Trophoblast cell (in vitro differentiated cells and primary cell): ENCODE results near the gene ZNF195.
"Not testable (repeated sequence)": the region's sequence is repeated elsewhere in the genome, so short reads cannot be mapped to it uniquely, and the experiment has no call there.

Experiments
- DNase-seq, 2 donors: peaks; one replicate each; pipeline ENCODE4 v3.0.0-alpha.2; 2016
- H2AFZ ChIP-seq: 2 replicates; pipeline ENCODE4 v1.6.1; 2013; ENCODE audit warnings: low read length, moderate library complexity, mild to moderate bottlenecking; ENCODE audit not compliant: insufficient read depth, poor library complexity
- H2AK5ac ChIP-seq: 2 replicates; pipeline ENCODE4 v1.6.1; 2013; ENCODE audit warnings: mild to moderate bottlenecking, low read length
- H2BK120ac ChIP-seq: 2 replicates; pipeline ENCODE4 v1.6.1; 2013; ENCODE audit warnings: low read length, mild to moderate bottlenecking, moderate library complexity; ENCODE audit not compliant: insufficient read depth, poor library complexity
- H2BK12ac ChIP-seq: 2 replicates; pipeline ENCODE4 v1.6.1; 2013; ENCODE audit warnings: mild to moderate bottlenecking, low read length, moderate library complexity
- H2BK5ac ChIP-seq: 2 replicates; pipeline ENCODE4 v1.6.1; 2013; ENCODE audit warnings: low read length, low read depth, moderate library complexity, mild to moderate bottlenecking; ENCODE audit not compliant: poor library complexity
- H3K14ac ChIP-seq: 2 replicates; pipeline ENCODE4 v1.6.1; 2013; ENCODE audit warnings: mild to moderate bottlenecking, low read length
- H3K18ac ChIP-seq: 2 replicates; pipeline ENCODE4 v1.6.1; 2013; ENCODE audit warnings: mild to moderate bottlenecking, low read length
- H3K23ac ChIP-seq: 2 replicates; pipeline ENCODE4 v1.6.1; 2013; ENCODE audit warnings: low read length
- H3K27ac ChIP-seq: 2 replicates; pipeline ENCODE4 v1.5.1; 2013; ENCODE audit warnings: low read depth, mild to moderate bottlenecking, inconsistent platforms, low read length, moderate library complexity
- H3K27me3 ChIP-seq: 2 replicates; pipeline ENCODE4 v1.6.1; 2013; ENCODE audit warnings: inconsistent platforms, mild to moderate bottlenecking, low read length, moderate library complexity; ENCODE audit not compliant: insufficient read depth
- H3K36me3 ChIP-seq, 2 experiments: 1 replicate in 1 of 2; 2 replicates in 1 of 2; pipeline ENCODE4 v1.6.1; 2013; ENCODE audit warnings: low read length in 2 of 2, mild to moderate bottlenecking in 2 of 2, moderate library complexity in 1 of 2; ENCODE audit not compliant: insufficient read depth in 2 of 2, control insufficient read depth in 1 of 2
- H3K4ac ChIP-seq: 2 replicates; pipeline ENCODE4 v1.6.1; 2013; ENCODE audit warnings: low read depth, mild to moderate bottlenecking, low read length, moderate library complexity
- H3K4me1 ChIP-seq, 2 experiments: 1 replicate in 1 of 2; 2 replicates in 1 of 2; pipeline ENCODE4 v1.6.1; 2013; ENCODE audit warnings: low read length in 2 of 2, mild to moderate bottlenecking in 2 of 2, moderate library complexity in 1 of 2; ENCODE audit not compliant: insufficient read depth in 2 of 2, control insufficient read depth in 1 of 2
- H3K4me2 ChIP-seq: 2 replicates; pipeline ENCODE4 v1.6.1; 2013; ENCODE audit warnings: inconsistent platforms, mild to moderate bottlenecking, low read length, moderate library complexity
- H3K4me3 ChIP-seq: 2 replicates; pipeline ENCODE4 v1.5.1; 2013; ENCODE audit warnings: mild to moderate bottlenecking, low read depth, low read length, inconsistent platforms
- H3K79me1 ChIP-seq: one replicate; pipeline ENCODE4 v1.6.1; 2013; ENCODE audit warnings: low read length
- H3K79me2 ChIP-seq: 2 replicates; pipeline ENCODE4 v1.6.1; 2013; ENCODE audit warnings: low read length, mild to moderate bottlenecking; ENCODE audit not compliant: control insufficient read depth, insufficient read depth, poor library complexity
- H3K9ac ChIP-seq: 2 replicates; pipeline ENCODE4 v1.6.1; 2013; ENCODE audit warnings: mild to moderate bottlenecking, low read length
- H3K9me3 ChIP-seq: 2 replicates; pipeline ENCODE4 v1.6.1; 2013; ENCODE audit warnings: low read depth, mild to moderate bottlenecking, control low read depth, inconsistent platforms, low read length; ENCODE audit not compliant: insufficient read depth
- H4K12ac ChIP-seq: 2 replicates; pipeline ENCODE4 v1.6.1; 2013; ENCODE audit warnings: low read depth, mild to moderate bottlenecking, low read length, moderate library complexity
- H4K8ac ChIP-seq: 2 replicates; pipeline ENCODE4 v1.6.1; 2013; ENCODE audit warnings: low read depth, mild to moderate bottlenecking, low read length, moderate library complexity
- H4K91ac ChIP-seq: one replicate; pipeline ENCODE4 v1.6.1; 2013; ENCODE audit warnings: low read depth, mild to moderate bottlenecking, low read length, moderate library complexity
- WGBS: extraction: QIAGEN DNeasy Blood & Tissue Kit; methylation state at CpG from one replicate; pipeline ENCODE4 v1.1.7; 2013; ENCODE audit warnings: missing lambda C conversion rate; ENCODE audit not compliant: insufficient read length, insufficient coverage; ENCODE audit errors: extremely low coverage; 5-methylcytosine and 5-hydroxymethylcytosine counted together

The ZNF195 gene

GRCh38 chr11:3401052-3401451 lies 22.1 kb upstream of the ZNF195 start:
- H2AFZ ChIP-seq, H3K9me3 ChIP-seq, H3K79me1 ChIP-seq, H3K14ac ChIP-seq, H3K4me2 ChIP-seq, H2AK5ac ChIP-seq, H3K4me1 ChIP-seq, H3K18ac ChIP-seq, H3K36me3 ChIP-seq, H3K79me2 ChIP-seq, H4K91ac ChIP-seq, H3K9ac ChIP-seq, H2BK120ac ChIP-seq, H3K4me3 ChIP-seq, H3K27me3 ChIP-seq, H4K12ac ChIP-seq, H3K4ac ChIP-seq, H3K27ac ChIP-seq, H4K8ac ChIP-seq, H3K23ac ChIP-seq, H2BK5ac ChIP-seq, H2BK12ac ChIP-seq: not testable (repeated sequence)
- peak; percentile 28 to 49 for DNase-seq
- no CpG with 5 or more reads among the region's 4 CpGs for WGBS

GRCh38 chr11:3398509-3398908 lies 19.6 kb upstream of the ZNF195 start:
- Histone ChIP-seq H4K12ac (peak overlapping the region; percentile 61), H2AFZ (peak overlapping the region; percentile 40)
- H3K79me2 ChIP-seq, H3K9ac ChIP-seq, H4K8ac ChIP-seq, H3K27me3 ChIP-seq, H2BK5ac ChIP-seq, H3K23ac ChIP-seq, H3K27ac ChIP-seq, H2BK120ac ChIP-seq, H3K36me3 ChIP-seq, H3K14ac ChIP-seq, H2AK5ac ChIP-seq, H3K4me2 ChIP-seq, H2BK12ac ChIP-seq, H3K4me1 ChIP-seq, H3K4ac ChIP-seq, H3K18ac ChIP-seq, H3K4me3 ChIP-seq, H4K91ac ChIP-seq, H3K9me3 ChIP-seq, H3K79me1 ChIP-seq: not testable (repeated sequence)
- peak; percentile 62 to 79 for DNase-seq
- no CpG with 5 or more reads among the region's 3 CpGs for WGBS

GRCh38 chr11:3398106-3398505 lies 19.2 kb upstream of the ZNF195 start:
- peak overlapping the region; percentile 61 for H4K12ac ChIP-seq
- H3K27ac ChIP-seq, H3K4ac ChIP-seq, H3K9ac ChIP-seq, H3K4me2 ChIP-seq, H3K4me3 ChIP-seq, DNase-seq, H3K79me2 ChIP-seq, H3K23ac ChIP-seq, H2BK5ac ChIP-seq, H3K14ac ChIP-seq, H2BK12ac ChIP-seq, H3K79me1 ChIP-seq, H3K36me3 ChIP-seq, H3K4me1 ChIP-seq, H3K27me3 ChIP-seq, H3K9me3 ChIP-seq, H2AK5ac ChIP-seq, H3K18ac ChIP-seq, H4K8ac ChIP-seq, H2BK120ac ChIP-seq: not testable (repeated sequence)
- peak overlapping the region; percentile 40 for H2AFZ ChIP-seq
- peak overlapping the region; percentile 1 for H4K91ac ChIP-seq
- WGBS, result no CpG with 5 or more reads among the region's 4 CpGs

GRCh38 chr11:3397210-3397609 lies 18.3 kb upstream of the ZNF195 start:
- not testable (repeated sequence) for H3K4me2 ChIP-seq, H2BK5ac ChIP-seq, H3K18ac ChIP-seq, H4K8ac ChIP-seq, DNase-seq, H3K79me1 ChIP-seq, H3K27me3 ChIP-seq, H4K12ac ChIP-seq, H3K36me3 ChIP-seq, H3K4ac ChIP-seq, H3K14ac ChIP-seq, H2AK5ac ChIP-seq, H3K4me1 ChIP-seq, H3K23ac ChIP-seq, H2BK12ac ChIP-seq, H3K9ac ChIP-seq, H3K4me3 ChIP-seq, H4K91ac ChIP-seq, H3K9me3 ChIP-seq, H3K27ac ChIP-seq, H2AFZ ChIP-seq, H2BK120ac ChIP-seq, H3K79me2 ChIP-seq
- no CpG with 5 or more reads among the region's 23 CpGs for WGBS
